Glomerular visceral epithelial cell (primary cell): Measurements from ENCODE around the gene CLDN19.
"Not testable (repeated sequence)": the region's sequence is repeated elsewhere in the genome, so short reads cannot be mapped to it uniquely, and the experiment has no call there.

ENCODE experiments used
- DNase-seq: peaks from one replicate; pipeline ENCODE4 v3.0.0-alpha.2; 2016; ENCODE audit errors: extremely low spot score

CLDN19 gene

DNA sequence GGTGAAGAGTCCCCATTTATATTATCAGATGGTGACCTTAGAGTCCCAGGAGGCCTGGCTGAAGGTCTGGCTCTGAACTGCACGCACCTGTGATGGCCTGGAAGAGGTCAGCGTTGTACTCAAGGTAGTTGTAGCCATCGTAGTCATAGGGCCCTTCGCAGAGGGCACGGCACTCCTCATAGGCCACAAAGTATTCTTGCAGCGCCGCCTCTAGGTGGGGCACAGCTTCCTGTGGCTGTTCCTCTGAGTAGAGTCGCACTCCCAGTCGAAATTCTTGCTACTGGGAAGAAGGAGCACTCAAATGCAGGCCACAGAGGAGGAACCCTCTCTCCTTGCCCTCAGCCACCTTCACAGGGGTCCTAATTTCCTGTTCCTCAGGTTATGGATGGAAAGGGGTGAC, 19.1 kb upstream of the CLDN19 start:
- no peak for DNase-seq

DNA sequence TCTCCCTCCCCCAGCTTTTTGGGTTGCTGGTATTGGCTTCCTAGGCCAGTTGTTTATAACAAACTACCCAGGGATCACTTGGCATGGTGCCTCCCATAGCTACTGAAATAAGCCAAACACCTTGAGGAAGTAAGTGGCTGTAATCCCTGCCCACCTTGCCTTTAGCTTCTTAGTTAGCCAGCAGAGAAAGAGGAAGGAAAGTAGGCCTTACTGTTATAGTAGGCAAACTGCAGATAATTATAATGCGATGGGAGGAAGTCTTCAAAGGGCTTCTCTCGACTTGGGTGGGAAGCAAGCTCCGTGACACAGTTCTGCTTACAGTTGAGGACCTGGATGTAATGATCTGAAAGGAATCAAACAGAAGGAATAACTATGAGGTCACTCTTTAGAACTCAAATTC, 18.6 kb upstream of the CLDN19 start:
- DNase-seq: no peak

DNA sequence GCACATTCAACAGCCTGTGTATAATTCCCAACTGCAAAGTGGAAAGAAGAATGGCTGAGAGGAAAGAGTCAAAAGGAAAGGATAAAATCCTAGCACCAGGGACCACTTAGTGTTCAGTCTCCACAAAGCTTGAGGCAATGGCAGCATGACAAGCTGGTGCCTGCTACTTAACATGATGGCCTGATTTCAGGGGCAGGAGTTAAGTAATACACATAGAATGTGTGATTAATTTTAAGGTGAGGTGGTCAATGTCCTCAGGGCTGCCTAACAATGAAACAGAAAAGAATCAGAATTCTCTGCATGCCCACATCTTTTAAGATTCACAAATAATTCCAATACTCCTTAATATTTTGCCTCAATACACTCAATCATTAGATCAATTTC, 17.8 kb upstream of the CLDN19 start:
- DNase-seq: no peak

DNA sequence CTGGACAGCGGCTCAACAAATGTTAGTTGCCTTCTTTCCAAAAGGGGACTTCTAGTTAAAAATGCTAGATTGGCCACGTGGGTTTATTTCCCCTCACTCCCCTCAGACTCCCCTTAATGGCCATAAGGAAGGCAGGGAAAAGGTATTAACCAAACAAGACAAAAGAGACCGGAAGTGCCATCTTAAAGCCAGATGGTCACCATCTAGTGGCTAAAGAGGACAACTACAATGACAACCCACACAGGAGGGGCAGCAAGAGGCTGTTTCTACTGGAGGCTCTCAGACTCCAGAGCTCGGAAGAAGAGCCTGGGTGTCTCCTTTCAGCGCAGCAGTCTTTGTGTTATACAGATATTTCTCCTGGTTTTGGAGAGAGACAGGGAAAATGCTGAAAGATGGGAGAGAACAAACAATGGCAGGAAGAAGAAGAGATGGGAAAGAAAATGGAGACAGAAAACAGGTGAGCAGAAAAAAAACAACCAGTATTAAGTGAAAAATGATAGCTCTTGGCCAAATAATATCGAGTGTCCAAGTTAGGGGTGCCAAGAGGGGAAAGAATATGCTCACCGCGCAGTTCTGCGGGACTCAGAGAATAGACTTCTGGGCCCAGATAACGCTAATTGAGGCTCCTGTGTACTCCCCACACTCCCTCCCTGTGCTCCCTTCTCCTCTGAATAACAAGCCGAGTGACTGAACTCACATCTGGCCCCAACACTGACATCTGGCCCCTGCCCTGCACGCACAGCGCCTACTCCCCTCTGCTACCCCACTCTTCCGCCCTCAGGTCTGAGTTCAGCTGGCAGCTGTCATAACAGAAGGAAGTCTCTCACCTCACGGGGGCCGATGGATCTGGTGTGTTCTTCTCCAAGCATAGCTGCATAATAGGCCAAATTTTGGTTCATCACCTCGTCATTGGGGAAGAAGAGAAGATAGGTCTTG, 17.2 kb upstream of the CLDN19 start:
- DNase-seq: peak; percentile 62

DNA sequence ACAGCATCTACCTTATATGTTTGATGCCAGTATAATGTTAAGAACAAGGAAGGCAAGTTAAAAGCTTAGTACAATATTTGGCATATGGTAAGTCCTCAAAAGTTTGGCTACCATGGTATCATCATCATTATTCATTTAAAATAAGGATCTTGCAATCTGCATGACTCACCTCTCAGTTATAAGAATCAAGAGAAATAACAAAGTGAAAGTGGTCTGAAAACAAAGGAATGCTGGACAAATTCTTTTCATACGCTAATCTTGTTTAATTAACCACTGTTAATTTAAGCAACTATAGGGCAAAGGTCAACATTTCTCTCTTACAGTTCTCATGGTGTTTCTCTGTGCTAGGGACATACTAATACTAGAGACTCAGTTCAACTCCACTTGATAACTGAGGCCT, 13.0 kb upstream of the CLDN19 start:
- no peak for DNase-seq

DNA sequence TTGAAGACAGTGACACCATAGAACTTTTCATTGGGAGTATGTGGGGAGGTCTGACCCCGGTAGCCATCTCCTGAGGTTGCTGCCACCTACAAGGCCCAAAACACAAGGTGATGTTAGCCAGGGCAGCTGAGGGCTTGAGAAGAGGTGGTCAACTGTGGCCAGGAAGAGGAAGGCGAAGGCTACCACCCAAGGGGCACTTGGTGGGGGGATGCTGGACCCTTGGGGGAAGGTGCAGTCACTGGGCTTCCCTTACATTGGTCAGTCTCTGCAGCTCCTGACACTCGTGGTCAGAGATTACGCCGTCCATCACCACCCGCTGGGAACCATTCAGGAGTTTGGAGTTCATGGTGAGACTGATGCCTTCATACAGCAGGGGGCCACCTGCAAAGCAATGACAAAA, 12.2 kb upstream of the CLDN19 start:
- DNase-seq: no peak

DNA sequence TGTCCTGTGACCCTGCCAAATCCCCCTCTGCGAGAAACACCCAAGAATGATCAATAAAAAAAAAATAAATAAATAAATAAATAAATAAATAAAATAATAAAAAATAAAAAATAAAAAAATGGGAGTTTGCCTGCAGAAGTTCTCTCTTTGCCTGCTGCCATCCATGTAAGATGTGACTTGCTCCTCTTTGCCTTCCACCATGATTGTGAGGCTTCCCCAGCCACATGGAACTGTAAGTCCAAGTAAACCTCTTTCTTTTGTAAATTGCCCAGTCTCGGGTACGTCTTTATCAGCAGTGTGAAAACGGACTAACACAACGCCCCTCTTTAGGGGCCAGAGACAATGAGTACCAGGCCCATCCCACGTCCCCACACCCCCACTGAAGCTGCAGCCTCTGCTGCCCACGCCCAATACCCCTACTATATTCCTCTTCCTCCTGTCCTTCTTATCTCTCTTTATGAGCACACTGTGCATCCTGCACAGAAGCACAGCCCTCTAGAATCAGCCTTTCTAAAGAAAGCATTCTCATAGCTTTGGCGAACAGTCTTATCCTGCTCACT, 11.6 kb upstream of the CLDN19 start:
- not testable (repeated sequence) for DNase-seq

DNA sequence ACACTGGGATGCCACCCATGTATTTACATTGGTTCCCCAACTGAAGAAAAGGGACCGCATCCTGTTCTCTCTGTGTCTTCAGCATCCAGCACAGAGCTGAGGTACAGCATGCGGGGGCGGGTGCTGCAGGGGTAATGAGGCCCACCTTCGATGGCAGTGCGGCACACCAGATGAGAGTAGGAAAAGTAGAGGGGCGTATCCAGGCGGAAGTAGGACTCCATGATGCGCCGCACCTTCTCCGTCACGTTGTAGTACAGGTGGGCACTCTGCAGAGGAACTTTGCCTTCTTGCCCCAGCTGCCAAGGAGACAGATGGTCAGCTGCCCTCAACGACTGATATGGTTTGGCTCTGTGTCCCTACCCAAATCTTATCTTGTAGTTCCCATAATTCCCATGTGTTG, 10.0 kb upstream of the CLDN19 start:
- no peak for DNase-seq

DNA sequence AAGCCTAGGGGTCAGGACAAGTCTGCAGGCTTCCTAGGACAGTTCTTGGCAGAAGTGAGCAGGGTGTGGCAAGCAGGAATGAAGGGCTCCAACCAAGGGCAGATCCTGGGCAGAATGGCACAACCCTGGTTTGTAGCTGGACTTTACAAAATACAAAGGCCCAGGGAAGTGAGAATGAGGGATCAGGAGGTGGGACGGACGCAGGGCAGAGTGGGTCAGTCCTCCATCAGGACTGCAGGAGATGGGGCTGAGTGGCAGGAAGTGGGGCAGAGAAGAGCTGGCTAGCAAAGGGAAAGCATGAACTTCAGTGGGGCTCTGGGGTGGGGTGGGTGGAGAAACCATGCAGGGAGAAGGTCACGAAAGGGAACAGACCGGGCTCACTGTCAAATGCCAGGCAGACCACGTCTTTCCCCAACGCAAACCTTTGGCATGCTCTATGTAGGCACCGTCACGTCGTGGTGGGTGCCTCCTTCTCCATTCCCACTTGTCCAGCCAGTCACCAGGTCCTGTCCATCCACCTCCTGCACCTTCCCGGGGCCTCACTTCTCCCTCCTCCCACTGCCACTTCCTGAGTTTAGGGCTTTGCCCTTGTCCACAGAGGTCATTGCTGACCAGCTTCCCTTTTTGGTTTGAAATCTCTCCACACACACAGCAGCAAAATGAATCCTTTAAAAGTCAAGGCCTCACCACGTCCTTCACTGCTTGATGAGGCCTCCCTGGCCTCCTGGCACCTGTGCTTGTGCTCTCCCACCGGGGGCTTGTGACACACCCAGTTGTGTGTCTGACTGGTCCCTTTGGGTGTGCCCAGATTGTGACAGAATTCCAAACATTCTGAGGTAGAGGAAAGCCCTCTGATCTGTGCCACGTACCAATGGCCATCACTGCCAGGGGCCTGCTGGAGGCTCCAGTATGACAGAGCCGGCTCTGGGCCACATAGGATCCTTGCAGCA, 8.7 kb upstream of the CLDN19 start:
- DNase-seq: no peak

DNA sequence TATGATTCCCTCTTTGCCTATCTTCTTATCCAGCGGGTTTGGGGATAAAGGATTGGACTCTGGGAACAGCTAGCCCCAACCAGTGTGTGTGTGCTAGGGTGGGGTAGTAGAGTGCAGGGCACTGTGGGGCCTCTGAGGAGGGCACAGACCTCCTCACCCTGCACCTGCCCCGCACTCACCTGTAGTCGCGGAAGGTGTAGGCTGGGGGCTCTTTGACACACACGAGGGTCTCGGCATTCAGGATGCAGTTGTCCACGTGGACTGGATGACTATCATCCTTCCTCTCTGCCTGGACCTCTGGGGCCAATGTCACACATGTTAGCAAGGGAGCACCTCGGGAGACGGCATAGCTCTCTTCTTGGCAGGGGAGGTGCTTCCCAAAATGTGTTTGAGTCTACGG, 8.0 kb upstream of the CLDN19 start:
- no peak for DNase-seq

DNA sequence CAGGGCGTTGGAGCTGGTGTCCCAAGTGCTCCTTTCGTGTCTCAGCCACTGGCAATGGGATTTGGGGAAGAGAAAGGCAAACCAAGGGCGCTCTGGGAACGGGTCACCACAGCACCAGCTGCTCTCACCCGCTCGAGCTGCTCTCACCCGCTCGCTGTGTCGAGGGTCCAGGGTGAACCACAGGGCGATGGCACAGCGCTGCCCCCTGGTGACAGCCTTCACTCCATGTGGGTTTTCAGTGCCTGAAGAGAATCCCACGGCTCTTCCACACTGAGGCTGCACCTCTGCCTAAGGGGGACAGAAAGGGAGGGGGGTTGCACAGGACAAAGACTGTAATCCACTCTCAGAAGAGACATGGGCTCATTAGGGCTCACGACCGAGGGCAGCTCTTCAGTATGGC, 7.1 kb upstream of the CLDN19 start:
- DNase-seq: peak; percentile 25

DNA sequence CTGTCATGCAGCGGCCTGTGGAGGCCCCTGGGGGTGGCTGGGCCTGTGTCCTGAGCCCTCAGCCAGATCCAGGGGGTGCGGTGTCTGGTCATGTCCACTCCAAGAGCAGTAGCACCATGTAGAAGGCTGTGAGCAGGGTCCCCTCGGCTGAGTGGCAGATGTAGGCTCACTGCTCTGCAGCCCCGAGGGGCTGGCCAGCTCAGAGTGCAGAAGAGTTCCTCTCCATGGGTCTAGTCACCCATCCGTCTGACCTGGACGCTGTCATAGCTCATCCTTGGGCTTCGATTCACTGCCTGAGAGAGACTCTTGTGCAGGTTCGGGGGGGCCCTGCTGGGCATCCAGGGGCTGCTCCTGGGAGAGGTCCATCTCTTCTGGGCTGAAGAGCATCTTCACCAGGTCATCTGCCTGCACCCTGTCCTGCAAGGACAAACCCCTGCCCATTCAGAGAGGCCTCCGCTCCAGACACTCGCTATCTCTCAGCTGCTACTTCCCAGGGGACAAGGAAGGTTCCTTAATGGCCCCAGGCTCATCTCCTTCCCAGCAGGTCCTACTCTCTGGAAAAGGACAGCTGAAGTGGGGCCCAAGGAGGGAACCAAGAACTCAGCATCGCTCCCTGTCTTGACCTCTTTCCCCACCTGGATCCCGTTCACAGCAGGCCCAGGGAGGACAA, 6.5 kb upstream of the CLDN19 start:
- no peak for DNase-seq

DNA sequence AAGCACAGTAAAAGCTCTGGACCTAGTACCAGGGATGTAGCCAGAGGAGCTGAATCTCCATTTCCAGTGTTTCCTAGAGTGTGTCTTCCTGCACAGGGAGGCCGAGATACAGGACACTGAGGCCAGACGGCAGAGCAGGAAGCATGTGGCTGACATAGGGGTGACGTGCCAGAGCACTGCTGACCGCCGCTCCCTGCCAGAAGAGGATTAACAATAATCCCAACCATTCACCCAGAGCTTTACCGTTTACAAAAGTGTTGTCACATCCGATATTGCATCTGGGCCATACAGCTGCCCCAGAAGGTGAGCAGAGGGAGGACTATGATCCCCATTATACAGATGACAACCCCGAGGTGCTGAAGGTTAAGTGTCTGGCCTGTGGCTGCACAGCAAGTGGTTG, 5.8 kb upstream of the CLDN19 start:
- no peak for DNase-seq

DNA sequence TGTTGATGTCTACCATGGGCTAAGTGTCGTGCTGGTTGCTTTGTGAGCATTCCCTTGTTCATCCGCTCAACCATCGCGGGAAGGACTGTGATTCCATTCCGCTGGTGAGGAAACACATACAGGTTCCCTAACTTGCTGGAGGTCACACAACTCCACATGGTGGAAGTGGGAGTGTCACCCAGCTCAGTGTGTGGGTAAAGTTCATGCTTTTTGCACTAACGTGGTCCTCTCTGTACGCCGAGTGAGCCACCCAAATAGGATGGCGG, 4.0 kb upstream of the CLDN19 start:
- DNase-seq: no peak

DNA sequence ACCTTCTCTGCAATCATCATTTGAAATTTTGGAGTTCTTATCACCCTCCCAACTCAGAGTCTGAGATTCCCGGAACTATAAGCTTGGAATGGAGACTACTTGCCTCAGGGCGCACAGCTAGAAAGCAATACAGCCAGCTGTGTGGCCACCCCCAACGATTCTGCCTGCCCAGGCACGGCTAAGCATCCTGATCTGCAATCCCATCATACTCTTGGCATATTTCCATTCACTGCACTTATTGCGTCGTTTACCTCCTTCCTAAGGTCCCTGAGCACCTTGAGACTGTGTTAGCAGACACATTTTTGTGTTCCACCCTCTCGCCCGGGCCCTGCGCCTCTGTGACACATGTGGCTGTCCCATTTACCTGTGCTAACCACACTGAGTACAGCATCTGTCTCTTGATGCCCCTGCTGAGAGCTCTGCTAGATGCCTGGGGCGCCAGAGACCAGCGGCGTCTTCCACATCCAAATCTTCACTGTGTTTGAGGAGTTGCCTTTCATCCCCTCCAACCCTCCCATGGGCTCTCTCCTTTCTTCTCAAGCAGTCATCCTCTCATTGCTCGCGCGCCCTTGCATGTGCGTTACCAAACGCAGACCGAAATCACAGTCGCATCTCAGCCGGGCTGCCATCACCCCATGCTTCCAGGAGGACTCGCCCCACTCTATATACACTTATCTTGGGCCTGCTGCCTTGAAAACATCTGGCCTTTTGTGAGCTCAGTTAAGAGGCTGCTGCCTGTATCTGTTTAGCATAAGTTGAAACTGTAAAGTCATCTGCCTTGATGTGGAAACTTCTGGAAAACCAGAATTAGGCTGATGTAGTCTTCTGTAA, 3.5 kb upstream of the CLDN19 start:
- DNase-seq: no peak

DNA sequence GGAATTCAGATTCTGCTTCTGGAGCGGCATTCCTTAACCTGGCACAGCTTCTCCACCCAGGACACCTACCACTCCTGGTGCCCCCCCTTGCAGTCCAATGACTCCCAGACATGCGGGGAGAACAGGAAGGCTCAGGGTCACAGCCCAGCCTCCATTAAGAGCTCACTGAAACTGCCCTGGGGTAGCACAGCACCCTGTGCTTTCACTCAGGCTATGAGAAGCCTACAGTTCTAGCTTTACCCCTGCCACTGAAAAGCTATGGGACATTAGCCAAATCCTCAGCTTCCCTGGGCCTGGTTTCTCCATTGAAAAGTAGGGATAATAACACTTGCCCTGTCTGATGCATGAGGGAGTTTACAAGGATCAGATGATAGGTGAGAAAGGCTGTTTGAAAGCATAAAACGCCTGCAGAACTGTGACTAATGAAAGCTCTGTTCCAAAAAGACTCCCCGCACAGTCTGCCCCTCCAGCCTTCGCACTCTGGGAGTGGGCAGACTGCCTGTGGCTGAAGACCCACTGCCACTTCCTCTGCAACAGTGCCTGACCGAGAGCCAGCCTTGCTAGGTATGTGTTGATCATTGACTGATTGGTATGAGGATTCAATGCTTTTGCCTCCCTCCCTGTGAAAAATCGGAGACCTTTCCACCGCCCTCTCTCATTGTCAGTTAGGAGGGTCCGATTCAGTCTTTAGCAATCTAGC, 2.7 kb upstream of the CLDN19 start:
- no peak for DNase-seq

DNA sequence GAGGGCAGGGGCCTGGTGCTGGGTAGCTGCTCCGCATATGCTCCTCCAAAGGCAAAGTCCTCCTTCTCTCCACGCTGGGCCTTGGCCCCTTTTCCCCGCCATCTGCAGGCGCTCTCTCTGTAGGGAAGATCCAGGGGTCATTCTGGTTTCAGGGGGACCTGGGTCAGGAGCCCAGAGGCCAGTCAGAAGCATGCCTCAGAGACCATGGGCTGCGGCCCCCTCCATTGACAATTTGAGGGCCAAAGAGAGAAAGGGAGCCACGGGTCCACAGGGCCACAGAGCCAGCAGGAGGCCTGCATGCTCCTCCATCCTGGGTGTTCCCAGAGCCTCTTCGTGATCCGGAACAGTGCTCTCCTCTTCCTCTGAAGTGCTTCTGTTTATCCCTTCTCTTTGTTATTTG, 2.1 kb upstream of the CLDN19 start:
- no peak for DNase-seq

DNA sequence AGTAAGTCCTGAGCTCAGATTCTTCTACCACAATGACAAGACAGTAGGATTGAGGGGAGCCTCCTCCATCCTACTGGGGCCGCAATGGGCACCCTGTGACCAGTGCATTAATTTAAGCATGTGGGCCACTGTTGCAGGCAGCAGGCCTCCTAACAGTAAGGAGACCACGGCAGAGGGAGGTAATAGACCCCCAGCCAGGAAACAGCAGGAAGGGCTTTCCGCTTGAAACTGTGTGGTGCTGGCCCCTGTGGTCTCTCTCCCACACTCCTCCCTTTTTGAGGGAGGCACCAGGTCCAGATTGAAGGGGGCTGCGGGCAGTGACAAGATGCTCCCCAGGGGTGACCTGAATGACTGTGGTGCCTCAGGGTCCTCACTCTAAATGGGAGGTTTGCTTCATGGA, 1.7 kb upstream of the CLDN19 start:
- DNase-seq: no peak

DNA sequence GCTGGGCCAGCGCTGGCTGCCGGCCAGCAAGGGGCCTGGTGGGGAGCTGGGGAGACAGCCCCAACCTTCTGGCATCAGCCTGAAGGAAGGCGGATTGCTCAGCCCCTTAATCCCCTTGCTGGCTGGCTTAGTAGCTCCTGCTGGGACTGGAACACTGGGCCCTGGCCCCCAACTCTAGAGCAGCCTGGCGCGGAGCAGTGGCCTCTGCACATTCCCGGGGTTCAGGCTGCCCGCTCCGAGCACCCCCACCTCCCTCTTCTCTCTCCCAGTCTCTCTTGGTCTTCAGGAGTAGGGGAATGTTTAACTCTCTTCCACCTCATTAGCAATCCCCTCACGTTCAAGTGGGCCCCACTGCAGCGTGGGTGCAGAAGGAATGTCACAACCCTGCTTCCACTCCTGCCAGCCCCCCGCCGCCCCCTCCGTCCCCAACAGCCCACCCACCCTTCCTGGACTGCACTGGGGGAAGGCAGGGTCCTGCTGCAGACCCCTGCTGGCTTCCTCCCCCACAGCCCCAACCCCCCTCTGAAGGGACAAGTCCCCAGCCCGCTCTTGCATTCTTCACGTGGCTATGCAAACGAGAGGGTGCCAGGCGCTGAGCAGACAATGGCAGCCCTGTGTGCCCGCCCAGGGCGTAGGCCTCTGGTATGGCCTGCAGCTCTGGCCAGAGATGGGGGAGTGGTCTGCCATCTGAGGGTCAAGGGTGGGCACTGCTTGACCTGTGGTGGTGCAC, 980 bp upstream of the CLDN19 start:
- no peak for DNase-seq

DNA sequence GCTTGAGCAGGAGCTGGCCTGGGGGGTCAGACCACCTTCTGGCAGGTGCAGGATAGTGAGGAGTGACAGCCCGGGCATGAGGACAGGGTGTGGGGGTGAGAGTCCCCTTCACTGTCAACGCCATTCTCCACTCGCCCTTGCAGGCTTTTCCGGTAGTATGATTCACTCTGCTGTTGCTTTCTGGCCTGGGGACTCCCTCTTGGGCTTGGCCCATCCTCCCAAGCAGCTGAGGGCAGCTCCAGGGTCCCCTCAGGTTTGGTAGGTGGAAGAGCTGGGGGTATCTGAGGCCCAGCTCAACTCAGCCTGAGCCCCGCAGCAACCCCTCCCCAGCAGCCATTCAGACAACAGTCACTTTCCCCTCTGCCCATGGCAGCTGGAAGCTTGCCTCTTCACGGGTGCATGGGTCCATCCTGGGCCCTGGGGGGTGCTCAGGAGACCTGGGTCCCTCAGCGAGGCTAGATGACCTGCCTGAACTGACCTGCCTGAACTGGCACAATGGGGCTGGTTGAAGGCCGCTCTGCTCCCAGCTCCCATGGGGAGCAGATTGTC, 1.3 kb downstream of the CLDN19 start:
- DNase-seq: no peak
